HG02870 (cell line): ENCODE data around the gene TAF1B.
A peak's percentile ranks its signal among the peaks of the same experiment; 100 is the strongest.
"Not testable (repeated sequence)": the region's sequence is repeated elsewhere in the genome, so short reads cannot be mapped to it uniquely, and the experiment has no call there.

Experiments
- ATAC-seq: cut with Tn5 transposase; IDR thresholded peaks from one replicate; pipeline ENCODE4 v1.9.1; 2021; ENCODE audit warnings: mild to moderate bottlenecking, moderate library complexity; ENCODE audit not compliant: unreplicated experiment

Gene TAF1B

DNA sequence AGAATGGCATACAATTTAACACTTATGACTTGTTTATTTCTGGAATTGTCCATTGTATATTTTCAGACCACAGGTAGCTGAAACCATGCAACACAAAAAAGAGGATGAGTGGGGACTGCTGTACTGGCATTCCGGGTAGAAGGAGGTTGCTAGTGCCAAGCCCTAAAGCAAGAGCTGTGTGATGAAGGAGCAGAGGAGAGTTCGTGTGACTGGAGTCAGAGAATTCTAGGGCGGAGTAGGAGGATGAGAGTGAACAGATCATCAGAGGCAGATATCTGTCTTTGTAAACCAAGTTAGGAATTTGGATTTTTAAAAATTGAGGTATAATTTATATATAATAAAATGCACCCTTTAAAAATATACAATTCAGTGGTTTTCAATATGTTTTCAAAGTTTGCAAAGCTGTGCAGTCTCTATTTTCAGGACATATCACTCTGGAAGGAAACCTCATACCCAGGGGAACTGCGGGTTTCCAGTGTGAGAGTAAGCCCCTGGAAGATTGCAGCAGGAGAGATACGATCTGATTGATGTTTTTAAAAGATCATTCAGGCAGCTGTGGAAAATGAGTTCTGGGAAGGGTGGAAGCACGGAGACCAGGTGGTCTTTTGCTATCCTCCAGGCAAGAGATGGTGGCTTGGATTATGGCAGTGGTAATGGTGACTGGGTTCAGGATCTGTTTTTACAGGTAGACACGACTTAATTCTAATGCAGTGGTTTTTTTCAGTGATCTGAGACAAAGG lies 36.4 kb downstream of the TAF1B start:
- ATAC-seq = no peak

DNA sequence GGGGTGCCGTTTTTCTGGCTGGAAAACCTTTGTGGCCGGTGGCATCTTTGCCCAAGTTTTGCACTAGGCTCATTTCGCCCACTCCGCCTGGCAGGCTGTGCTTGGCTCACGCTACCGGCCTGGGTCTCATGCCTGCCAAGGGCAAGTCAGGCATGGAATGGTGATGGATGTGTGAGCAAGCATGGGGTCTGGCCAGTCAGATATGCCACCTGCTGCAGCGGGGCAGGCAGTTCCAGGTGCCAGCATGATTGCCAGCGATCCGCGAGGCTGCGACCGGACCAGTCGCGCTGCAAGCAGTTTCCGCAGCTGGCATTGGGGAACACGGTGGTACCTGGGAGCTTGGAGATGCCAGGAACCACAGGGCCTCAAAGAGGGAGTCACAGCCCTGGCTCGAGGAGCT lies 40.6 kb downstream of the TAF1B start:
- ATAC-seq = no peak

DNA sequence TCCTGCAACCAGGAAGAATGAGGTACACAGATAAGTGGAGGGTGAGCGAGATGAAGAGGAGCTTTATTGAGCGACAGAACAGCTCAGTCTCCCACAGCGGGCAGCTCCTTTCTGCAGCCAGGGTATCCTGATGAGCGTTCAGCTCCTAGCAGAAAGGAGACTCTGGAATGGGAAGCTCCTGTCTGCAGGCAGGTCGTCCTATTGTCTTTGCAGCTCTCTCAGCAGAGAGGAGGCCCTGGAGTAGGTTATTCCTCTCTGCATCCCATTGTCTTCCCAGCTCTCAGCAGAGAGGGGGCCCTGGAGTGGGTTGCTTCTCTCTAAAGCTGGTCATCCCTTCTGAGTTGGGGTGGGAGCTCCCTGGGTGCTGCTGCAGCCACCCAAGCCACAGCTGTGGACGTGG lies 41.2 kb downstream of the TAF1B start:
- no peak for ATAC-seq

DNA sequence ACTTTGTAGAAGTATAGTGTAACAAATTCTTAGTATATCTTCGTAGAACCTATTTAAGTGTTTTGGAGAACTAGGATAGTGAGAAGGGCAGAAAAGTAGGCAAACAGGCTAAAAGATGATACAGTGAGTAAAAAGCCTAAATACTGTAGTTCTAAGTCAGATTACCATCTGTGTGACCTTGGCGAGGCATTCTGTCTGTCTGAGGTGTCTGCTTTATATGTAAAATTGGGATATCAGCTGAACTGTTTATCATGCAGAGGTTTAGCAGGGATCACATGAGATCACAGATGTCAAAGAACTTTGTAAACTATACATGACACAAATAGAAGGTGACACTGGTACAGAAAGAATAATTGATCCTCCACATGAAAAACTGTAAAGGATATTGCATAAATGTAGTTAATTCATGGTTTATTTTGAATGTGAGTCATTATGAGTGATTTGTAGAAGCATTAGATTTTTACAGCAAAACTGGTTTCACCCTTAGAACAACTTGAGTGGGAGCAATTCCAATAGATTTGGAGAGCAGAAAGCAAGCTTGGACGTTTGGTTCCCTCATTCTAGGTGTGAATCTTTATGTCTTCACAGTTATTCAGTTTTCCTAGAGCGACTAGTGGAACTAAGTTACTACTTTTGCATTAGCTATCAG lies 41.9 kb downstream of the TAF1B start:
- ATAC-seq = no peak

DNA sequence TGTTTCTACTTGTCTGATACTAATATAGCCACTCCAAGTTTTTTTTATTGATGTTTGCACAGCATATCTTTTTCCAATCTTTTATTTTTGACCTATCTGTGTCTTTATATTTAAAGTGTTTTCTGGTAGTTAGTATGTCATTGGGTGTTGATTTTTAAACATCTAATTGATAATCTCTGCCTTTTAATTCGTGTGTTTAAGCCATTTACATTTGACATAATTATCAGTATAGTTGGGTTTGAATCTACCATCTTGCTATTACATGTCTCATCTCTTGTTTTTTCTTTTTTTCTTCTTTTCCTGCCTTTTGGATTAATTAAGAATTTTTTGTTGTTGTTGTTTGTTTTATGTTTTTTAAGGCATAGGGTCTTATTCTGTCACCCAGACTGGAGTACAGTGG lies 44.2 kb downstream of the TAF1B start:
- ATAC-seq = no peak

DNA sequence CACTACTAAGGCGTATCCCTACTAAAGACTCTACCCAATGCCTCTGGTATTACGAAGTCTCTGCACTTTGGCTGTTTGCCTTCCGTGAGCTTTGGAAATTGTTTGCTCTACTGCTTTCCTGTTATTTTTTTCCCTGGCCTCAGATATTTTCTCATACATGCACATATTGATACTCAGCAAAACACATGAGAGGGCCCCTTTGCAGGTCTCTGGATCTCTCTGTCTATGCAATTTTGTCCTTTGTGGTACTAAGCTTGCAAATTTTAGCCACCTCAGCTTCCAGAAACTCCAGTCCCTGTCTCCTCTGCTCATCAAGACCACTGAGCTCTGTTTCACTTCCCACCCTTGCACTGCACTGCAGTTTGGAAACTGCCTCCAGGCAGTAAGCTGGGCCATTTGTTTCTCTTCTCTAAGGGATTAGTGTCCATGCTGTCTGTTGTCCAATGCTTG lies 46.6 kb downstream of the TAF1B start:
- ATAC-seq = no peak

DNA sequence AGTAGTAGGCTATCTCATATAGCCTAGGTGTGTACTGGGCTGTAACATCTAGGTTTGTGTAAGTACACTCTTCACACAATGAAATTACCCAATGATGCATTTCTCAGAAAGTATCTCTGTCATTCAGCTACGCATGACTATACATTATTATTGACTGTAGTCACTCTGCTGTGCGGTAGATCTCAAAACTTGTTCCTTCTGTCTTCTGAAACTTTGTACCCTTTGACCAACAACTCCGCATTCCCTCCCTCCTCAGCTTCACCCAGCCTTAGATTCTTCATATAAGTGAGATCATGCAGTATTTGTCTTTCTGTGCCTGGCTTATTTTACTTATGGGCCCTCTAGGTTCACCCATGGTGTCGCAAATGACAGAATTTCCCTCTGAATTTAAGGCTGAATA lies 49.0 kb downstream of the TAF1B start:
- no peak for ATAC-seq

DNA sequence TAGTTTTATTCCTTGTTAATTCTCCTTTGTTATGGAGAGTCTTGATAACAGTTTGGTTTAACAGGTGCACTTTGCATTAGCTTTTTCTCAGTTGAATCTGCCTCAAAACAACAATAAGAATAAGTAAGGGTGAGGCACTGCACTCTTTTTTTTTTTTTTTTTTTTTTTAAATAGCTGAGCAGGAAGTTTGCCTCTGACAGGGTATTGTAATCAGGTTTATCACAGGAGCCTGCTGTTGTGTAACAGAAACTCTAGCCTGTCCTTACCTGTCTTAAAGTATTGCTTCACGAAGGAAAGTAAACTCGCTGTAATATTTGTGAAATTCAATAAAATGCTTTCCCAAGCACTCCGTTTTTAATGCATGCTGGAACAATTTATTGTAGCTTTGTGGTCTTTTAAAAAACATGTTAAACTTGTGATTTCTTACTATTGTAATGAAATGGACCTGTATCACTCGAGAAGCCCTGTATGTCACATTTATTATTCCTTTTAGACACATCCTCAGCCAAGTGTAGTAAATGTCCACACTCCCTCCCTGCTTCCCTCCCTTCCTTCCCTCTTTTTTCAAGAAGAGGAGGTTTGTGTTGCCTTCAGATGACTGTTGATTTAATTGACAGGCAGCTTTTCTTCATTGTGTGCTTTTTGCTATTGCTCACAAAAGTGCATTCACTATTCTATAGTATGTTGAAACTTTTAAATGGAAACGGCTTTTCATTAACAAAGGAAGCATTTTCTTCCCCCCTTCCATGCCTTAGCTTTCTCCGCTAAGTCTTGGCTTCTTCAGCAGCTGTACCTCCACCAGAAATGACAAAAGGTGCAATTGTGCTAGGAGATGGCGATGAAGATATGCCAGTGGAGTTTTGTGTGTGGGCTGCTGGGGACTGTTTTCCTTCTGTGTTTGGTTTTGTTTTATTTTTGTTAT lies 52.7 kb downstream of the TAF1B start:
- no peak for ATAC-seq

DNA sequence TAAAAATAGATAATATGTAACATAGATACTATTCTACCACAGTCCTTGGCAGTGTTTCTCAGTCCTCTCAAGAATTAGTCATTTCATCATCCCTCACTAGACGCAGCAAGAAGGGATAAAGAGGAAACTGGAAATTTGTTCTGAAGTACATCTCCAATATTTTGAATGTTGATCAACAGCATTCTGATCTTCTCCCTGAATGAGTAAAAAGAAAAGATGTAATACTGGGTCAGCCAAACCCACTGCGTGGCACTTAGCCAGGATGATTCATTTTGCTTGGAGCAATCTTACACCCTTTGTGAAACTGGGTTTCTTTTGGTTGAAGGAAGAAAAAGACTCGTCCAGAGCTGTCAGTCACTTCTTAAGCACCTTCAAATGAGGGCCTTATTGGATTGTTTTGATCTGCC lies 54.1 kb downstream of the TAF1B start:
- ATAC-seq = peak; percentile 75

DNA sequence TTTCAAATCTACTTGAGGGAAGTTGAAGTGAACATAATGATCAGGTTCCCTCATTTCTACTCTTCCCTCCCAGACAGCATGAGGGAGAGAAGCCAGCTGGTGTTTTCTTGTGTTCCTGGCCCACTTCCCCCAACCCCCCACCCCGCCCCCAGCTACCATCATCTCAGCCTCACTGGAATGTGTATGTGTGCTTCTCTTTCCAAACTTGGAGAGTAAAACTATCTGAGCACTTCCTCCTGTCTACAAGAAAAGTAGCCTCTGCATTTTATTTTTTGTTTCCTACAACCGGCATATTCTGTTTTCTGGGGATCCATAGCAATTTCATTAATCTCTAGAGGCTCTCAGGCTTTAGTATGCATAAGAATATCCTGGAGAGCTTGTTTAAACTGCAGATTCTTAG lies 54.6 kb downstream of the TAF1B start:
- ATAC-seq = no peak

DNA sequence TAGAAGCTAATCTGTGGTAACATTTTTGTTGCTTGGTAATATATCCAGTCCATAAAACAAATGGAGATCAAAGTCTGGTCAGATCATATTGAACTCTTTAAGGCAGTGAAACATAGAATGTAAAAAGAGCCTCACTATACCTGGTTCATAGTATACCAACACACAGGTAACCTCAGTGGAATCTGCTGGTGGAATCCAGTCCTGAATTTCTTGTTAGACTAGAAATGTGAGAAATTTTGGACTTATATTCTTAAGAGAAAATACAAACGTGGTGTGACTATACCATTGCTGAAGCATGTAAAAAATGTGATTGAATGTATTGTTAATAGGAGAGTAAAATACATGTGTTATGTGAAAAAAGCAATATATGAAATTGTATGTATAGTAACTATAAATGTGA lies 62.1 kb downstream of the TAF1B start:
- ATAC-seq = no peak

DNA sequence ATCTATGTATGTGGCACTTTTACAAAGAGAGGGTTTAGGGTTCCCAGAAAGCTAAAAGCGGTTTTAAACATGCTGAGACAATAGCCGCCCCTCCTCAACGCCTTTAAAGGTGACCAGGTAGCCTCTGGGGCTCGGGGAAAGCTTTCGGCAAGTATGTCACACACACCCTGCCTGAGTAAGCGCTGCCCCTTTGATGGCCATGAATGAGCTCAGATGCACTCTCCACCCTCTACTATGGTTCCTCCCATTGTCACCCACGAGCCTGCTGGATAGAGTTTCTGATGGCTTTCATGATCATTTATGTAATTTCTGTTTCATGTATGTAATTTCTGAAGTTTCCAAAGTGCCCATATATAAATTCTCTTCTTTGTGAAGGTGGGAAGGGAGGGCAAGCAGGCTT lies 64.1 kb downstream of the TAF1B start:
- ATAC-seq = no peak

DNA sequence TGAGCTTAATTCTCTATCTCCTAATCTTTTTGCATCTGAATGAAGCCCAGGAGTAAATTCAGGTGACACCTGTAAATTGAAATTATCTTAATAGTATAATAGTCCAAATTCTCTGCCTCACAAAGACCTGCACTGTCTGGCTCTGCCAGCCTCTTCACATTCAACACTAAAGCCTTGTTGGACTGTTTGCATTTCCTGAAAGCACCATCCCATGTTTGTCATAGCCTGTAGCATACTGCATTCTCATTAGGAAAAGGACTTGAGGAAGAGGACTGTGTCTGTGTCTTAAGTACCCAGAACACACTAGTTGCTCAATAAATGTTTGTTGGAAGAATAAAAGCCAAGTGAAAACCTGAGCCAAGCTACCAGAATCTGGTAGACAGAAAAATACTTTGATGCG lies 65.4 kb downstream of the TAF1B start:
- no peak for ATAC-seq

DNA sequence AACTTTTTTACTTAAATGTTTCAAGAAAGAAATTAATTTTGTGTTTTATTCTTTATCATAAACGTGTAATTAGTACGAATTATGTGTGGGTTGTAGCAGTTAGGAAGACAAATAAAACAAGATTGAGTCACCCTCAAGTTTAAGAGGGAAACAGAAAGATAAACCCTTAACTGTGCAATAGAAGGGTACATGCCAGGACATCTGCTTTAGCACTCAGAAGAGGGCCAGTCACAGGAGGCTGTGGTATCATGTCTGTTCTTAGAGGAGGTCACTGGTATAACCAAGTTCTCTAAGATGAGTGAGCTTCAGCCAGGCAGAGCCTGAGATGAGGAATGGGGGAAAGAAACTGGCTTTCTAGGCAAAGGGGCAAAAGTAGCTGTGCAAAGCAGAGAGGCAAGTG lies 65.8 kb downstream of the TAF1B start:
- ATAC-seq = no peak

DNA sequence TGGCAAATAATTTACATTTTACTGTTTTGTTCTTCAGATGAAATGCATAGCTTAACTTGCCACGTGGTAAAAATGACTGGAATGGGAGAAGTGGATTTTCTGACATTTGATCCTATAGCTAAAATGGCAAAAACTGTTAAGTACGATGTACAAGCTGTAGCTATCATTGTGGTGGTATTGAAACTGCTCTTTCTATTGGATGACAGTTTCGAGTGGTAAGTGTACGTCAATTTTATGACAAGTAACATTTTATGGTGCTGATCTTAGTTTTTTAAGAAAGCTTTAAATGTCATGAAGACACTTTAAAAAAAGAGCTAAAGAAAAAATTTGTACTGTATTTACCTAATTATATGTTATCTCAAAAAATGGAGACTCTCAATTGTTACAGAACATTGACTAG lies 67.4 kb downstream of the TAF1B start:
- no peak for ATAC-seq

DNA sequence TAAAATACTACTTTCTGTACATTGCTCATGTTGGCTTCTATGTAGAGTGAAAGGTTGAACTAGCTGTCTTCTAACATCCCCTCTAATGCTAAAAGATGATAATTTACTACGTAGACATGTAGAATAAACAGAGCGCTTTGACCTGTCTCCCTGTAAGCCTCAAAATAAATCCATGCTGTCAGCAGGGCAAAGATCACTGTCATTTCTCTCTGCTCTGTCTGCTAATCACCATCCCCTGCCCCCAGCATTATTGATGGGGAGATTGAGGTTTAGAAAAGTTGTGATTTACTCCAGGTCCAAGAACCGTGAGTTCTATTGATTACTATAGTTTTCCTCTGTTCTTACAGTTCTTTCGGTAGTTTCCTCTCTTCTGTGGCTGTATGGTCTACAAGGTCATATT lies 69.2 kb downstream of the TAF1B start:
- no peak for ATAC-seq

DNA sequence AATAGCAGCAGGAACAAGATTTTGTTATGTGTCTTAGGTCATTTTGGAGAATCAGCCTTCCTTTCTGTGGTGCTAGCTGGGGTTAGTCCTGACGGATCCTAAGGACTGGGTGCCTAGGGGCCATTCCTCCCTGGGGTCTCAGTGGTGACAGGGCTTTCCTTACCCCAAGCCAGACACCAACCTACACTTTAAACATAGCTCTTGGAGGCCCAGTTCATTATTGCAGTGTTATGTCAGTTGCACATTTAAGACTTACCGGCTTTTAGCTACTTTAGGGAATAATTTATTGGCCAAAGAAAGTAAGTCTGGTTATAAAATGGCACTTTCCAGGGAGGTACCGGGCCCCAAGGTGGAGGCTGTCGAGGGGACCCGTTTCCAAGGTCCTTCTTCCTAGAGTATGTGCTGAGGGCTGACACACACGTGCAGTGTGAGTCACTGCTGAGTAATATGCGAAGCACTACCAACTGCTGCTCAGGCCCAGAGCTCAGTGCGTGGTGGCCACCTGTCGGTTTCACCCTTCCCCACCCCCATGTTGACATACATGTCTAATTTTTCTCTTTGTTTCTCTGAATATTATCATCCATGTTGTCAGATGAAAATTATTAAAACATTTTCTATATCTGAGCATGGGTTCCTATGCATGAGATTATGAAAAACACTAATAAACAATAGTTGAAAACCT lies 71.3 kb downstream of the TAF1B start:
- peak; percentile 100 for ATAC-seq

DNA sequence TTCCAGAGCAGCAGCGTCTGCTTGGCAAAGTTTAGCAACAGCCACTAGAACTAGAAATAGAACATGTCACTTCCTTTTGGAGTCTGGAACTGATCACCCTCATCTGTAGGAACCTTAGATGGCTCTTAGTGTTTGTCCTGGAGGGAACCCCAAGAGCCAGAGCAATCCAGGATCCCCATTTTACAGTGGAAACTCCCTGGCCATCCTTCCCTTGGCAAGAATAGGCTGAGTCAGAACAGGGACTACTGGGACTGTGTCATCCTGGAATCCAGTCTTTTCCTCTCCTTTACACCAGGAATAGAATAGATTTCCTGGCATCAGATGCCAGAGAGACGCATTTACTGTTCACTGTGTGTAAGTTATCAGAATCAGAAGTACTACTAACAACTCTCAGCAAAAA lies 75.0 kb downstream of the TAF1B start:
- no peak for ATAC-seq

DNA sequence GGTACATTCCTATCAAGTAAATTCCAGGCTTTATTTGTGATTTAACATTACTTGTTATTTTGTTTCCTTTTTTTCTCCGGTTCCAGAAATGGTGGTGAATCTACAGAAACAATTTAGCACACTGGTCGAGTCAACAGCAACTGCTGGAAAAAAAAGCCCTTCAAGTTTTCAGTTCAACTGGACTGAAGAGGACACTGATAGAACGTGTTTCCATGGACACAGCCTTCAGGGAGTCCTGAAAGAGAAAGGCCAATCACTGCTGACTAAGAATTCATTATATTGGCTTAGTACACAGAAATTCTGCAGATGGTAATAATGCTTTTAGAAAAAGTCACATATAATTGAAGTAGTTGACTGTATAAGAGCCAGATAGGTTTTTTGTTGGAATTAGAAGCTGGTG lies 76.2 kb downstream of the TAF1B start:
- no peak for ATAC-seq

DNA sequence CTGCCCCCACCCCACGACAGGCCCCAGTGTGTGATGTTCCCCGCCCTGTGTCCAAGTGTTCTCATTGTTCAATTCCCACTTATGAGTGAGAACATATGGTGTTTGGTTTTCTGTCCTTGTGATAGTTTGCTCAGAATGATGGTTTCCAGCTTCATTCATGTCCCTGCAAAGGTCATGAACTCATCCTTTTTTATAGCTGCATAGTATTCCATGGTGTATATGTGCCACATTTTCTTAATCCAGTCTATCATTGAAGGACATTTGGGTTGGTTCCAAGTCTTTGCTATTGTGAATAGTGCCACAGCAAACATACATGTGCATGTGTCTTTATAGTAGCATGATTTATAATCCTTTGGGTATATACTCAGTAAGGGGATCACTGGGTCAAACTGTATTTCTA lies 83.7 kb downstream of the TAF1B start:
- ATAC-seq = not testable (repeated sequence)

DNA sequence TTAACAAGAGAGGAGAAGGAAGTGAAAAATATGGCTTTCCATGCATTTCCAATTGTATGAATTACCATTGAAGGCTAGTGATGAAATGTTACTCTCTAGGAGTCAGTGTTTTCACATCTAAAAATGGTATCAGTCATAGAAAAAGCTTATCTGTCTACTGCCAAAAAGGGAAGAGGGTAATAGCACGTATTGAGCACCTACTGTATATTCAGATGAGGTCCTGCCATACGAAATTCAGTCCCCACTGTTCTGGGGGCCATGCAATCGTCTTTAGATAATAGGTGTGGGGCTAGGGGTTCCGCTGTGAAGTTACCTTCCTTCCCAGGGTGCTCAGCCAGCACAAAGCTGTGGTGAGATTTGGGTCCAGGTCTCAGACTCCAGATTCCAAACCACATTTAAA lies 94.0 kb downstream of the TAF1B start:
- ATAC-seq = no peak
